Activated naive CD4-positive, alpha-beta T cell treated with anti-CD3 and anti-CD28 coated beads, Interleukin-2, amount 10 ng/mL, durations not matched to agents 7 days and 5 days (primary cell): ENCODE data around the gene R3HCC1L.

ENCODE experiments used
- CTCF ChIA-PET: fragments of 350-600 bp; sonication (Branson Sonifier 250); formaldehyde crosslinking; loops from one replicate; lab custom pipeline; 2021; ENCODE audit warnings: antibody characterized with exemption; lab: Charles Lee
- DNase-seq: peaks from one replicate; pipeline ENCODE4 v3.0.0-alpha.2; 2020
- H3K27ac Mint-ChIP-seq: one replicate; pipeline ENCODE4 v1.8.0; 2021; ENCODE audit warnings: mild to moderate bottlenecking, moderate library complexity, mixed read lengths
- H3K27me3 Mint-ChIP-seq: one replicate; pipeline ENCODE4 v1.8.0; 2021; ENCODE audit warnings: mild to moderate bottlenecking, mixed read lengths
- H3K36me3 Mint-ChIP-seq: one replicate; pipeline ENCODE4 v1.8.0; 2021; ENCODE audit warnings: mixed read lengths
- H3K4me1 Mint-ChIP-seq: one replicate; pipeline ENCODE4 v1.8.0; 2021; ENCODE audit warnings: mixed read lengths
- H3K4me3 Mint-ChIP-seq: one replicate; pipeline ENCODE4 v1.8.0; 2021; ENCODE audit warnings: mild to moderate bottlenecking, moderate library complexity, mixed read lengths
- H3K9me3 Mint-ChIP-seq: one replicate; pipeline ENCODE4 v1.8.0; 2021; ENCODE audit warnings: mixed read lengths

Gene R3HCC1L

GRCh38 chr10:98134431-98135221 is at the start of gene R3HCC1L:
TSS of gene R3HCC1L (plus strand) at chr10:98134657. CDS start at chr10:98208115, 73,458 bp downstream.
- peaks cover 5% of the 10 kb centered on the region for H3K27me3 Mint-ChIP-seq
- CTCF ChIA-PET, result no interaction called here
- peaks cover 11% of the 10 kb centered on the region for H3K9me3 Mint-ChIP-seq
- H3K36me3 Mint-ChIP-seq, result peaks cover 24% of the 10 kb centered on the region
- peak; percentile 94 for DNase-seq
- H3K4me3 Mint-ChIP-seq, result peak within 1 kb of the TSS; percentile 86
- peaks cover 47% of the 10 kb centered on the region for H3K4me1 Mint-ChIP-seq
- H3K27ac Mint-ChIP-seq, result peak within 1 kb of the TSS; percentile 95

GRCh38 chr10:98085238-98085637 is 49.2 kb upstream of the R3HCC1L start:
- CTCF ChIA-PET, result no interaction called here

GRCh38 chr10:98086837-98087708 is 47.4 kb upstream of the R3HCC1L start:
- Mint-ChIP-seq H3K4me3 (no peak overlapping the region), H3K27me3 (peaks cover 9% of the 10 kb centered on the region), H3K27ac (no peak overlapping the region), H3K9me3 (no peaks in the 10 kb centered on the region), H3K36me3 (no peaks in the 10 kb centered on the region), H3K4me1 (no peaks in the 10 kb centered on the region)
- CTCF ChIA-PET, result no interaction called here
- no peak for DNase-seq

More at GRCh38 chr10:98085238-98085637, 49.2 kb upstream of the R3HCC1L start:
- H3K27ac Mint-ChIP-seq, result no peak overlapping the region
- H3K4me1 Mint-ChIP-seq, result no peaks in the 10 kb centered on the region
- no peak overlapping the region for H3K4me3 Mint-ChIP-seq
- peaks cover 9% of the 10 kb centered on the region for H3K27me3 Mint-ChIP-seq
- DNase-seq, result no peak
- H3K36me3 Mint-ChIP-seq, result no peaks in the 10 kb centered on the region
- no peaks in the 10 kb centered on the region for H3K9me3 Mint-ChIP-seq

- Mint-ChIP-seq H3K9me3 (no peaks in the 10 kb centered on the region), H3K27ac (no peak overlapping the region), H3K4me1 (no peaks in the 10 kb centered on the region), H3K36me3 (no peaks in the 10 kb centered on the region), H3K27me3 (no peaks in the 10 kb centered on the region), H3K4me3 (no peak overlapping the region)
- CTCF ChIA-PET, result no interaction called here
- no peak for DNase-seq
Measured at GRCh38 chr10:98088186-98088971, 46.1 kb upstream of the R3HCC1L start.

GRCh38 chr10:98090822-98091221 is 43.6 kb upstream of the R3HCC1L start:
- H3K9me3 Mint-ChIP-seq, result no peaks in the 10 kb centered on the region
- H3K4me1 Mint-ChIP-seq, result no peaks in the 10 kb centered on the region
- H3K27ac Mint-ChIP-seq, result no peak overlapping the region
- H3K27me3 Mint-ChIP-seq, result peaks cover 3% of the 10 kb centered on the region
- no peak overlapping the region for H3K4me3 Mint-ChIP-seq
- DNase-seq, result no peak
- CTCF ChIA-PET, result no interaction called here
- H3K36me3 Mint-ChIP-seq, result no peaks in the 10 kb centered on the region

- CTCF ChIA-PET, result no interaction called here
Measured at GRCh38 chr10:98096316-98096715, 38.1 kb upstream of the R3HCC1L start.

GRCh38 chr10:98096731-98097130 is 37.7 kb upstream of the R3HCC1L start:
- no peaks in the 10 kb centered on the region for H3K9me3 Mint-ChIP-seq
- CTCF ChIA-PET, result no interaction called here
- H3K36me3 Mint-ChIP-seq, result no peaks in the 10 kb centered on the region
- no peak overlapping the region for H3K4me3 Mint-ChIP-seq
- no peak overlapping the region for H3K27ac Mint-ChIP-seq
- H3K27me3 Mint-ChIP-seq, result peaks cover 6% of the 10 kb centered on the region
- DNase-seq, result no peak
- no peaks in the 10 kb centered on the region for H3K4me1 Mint-ChIP-seq

More at GRCh38 chr10:98096316-98096715, 38.1 kb upstream of the R3HCC1L start:
- DNase-seq, result no peak
- Mint-ChIP-seq H3K4me3 (no peak overlapping the region), H3K27me3 (peaks cover 6% of the 10 kb centered on the region), H3K9me3 (no peaks in the 10 kb centered on the region), H3K36me3 (no peaks in the 10 kb centered on the region), H3K27ac (no peak overlapping the region), H3K4me1 (no peaks in the 10 kb centered on the region)

- H3K9me3 Mint-ChIP-seq, result no peaks in the 10 kb centered on the region
- H3K27ac Mint-ChIP-seq, result no peak overlapping the region
- DNase-seq, result no peak
- no peaks in the 10 kb centered on the region for H3K36me3 Mint-ChIP-seq
- peaks cover 6% of the 10 kb centered on the region for H3K27me3 Mint-ChIP-seq
- no peaks in the 10 kb centered on the region for H3K4me1 Mint-ChIP-seq
- no peak overlapping the region for H3K4me3 Mint-ChIP-seq
- CTCF ChIA-PET, result no interaction called here
Measured at GRCh38 chr10:98097175-98097574, 37.3 kb upstream of the R3HCC1L start.

- peaks cover 6% of the 10 kb centered on the region for H3K27me3 Mint-ChIP-seq
- H3K9me3 Mint-ChIP-seq, result no peaks in the 10 kb centered on the region
- DNase-seq, result no peak
- H3K4me3 Mint-ChIP-seq, result no peak overlapping the region
- no peaks in the 10 kb centered on the region for H3K36me3 Mint-ChIP-seq
- no peaks in the 10 kb centered on the region for H3K4me1 Mint-ChIP-seq
- CTCF ChIA-PET, result no interaction called here
- H3K27ac Mint-ChIP-seq, result no peak overlapping the region
Measured at GRCh38 chr10:98097616-98098015, 36.8 kb upstream of the R3HCC1L start.

- no peak for DNase-seq
- Mint-ChIP-seq H3K27me3 (peaks cover 6% of the 10 kb centered on the region), H3K4me3 (no peak overlapping the region), H3K9me3 (no peaks in the 10 kb centered on the region), H3K36me3 (no peaks in the 10 kb centered on the region), H3K27ac (no peak overlapping the region), H3K4me1 (no peaks in the 10 kb centered on the region)
- CTCF ChIA-PET, result no interaction called here
Measured at GRCh38 chr10:98098247-98098646, 36.2 kb upstream of the R3HCC1L start.

- no peak for DNase-seq
- CTCF ChIA-PET, result no interaction called here
- Mint-ChIP-seq H3K36me3 (no peaks in the 10 kb centered on the region), H3K27ac (no peak overlapping the region), H3K4me1 (no peaks in the 10 kb centered on the region), H3K27me3 (peaks cover 8% of the 10 kb centered on the region), H3K9me3 (no peaks in the 10 kb centered on the region), H3K4me3 (no peak overlapping the region)
Measured at GRCh38 chr10:98100476-98100875, 34.0 kb upstream of the R3HCC1L start.

- DNase-seq, result no peak
- CTCF ChIA-PET, result no interaction called here
- H3K27me3 Mint-ChIP-seq, result peaks cover 13% of the 10 kb centered on the region
- H3K4me1 Mint-ChIP-seq, result no peaks in the 10 kb centered on the region
- H3K4me3 Mint-ChIP-seq, result no peak overlapping the region
- H3K36me3 Mint-ChIP-seq, result no peaks in the 10 kb centered on the region
- no peaks in the 10 kb centered on the region for H3K9me3 Mint-ChIP-seq
- H3K27ac Mint-ChIP-seq, result no peak overlapping the region
Measured at GRCh38 chr10:98101366-98101765, 33.1 kb upstream of the R3HCC1L start.

GRCh38 chr10:98104125-98104524 is 30.3 kb upstream of the R3HCC1L start:
- no peaks in the 10 kb centered on the region for H3K4me1 Mint-ChIP-seq
- CTCF ChIA-PET, result no interaction called here
- peaks cover 10% of the 10 kb centered on the region for H3K27me3 Mint-ChIP-seq
- H3K27ac Mint-ChIP-seq, result no peak overlapping the region
- no peaks in the 10 kb centered on the region for H3K9me3 Mint-ChIP-seq
- DNase-seq, result no peak
- no peaks in the 10 kb centered on the region for H3K36me3 Mint-ChIP-seq
- H3K4me3 Mint-ChIP-seq, result no peak overlapping the region

- Mint-ChIP-seq H3K36me3 (no peaks in the 10 kb centered on the region), H3K27me3 (peaks cover 17% of the 10 kb centered on the region), H3K27ac (no peak overlapping the region), H3K4me3 (no peak overlapping the region), H3K4me1 (no peaks in the 10 kb centered on the region), H3K9me3 (no peaks in the 10 kb centered on the region)
- no peak for DNase-seq
- CTCF ChIA-PET, result no interaction called here
Measured at GRCh38 chr10:98106531-98106930, 27.9 kb upstream of the R3HCC1L start.
